Neural cell (in vitro differentiated cells): ENCODE results near the gene IQSEC1. TPM values are rescaled to one million over a fixed set of nuclear protein-coding genes. Genes with fewer than 3 reads are reported as not detected.

ENCODE experiments used
- H2AFZ ChIP-seq: fragments of 200-600, 300-800 bp; sonication (generic), shearing (Covaris generic); 2 replicates; pipeline ENCODE4 v1.6.0; 2014; ENCODE audit warnings: low read depth, mild to moderate bottlenecking, antibody characterized with exemption, low read length, moderate library complexity
- H3F3A ChIP-seq: fragments of 200-600 bp; shearing (Covaris generic); 2 replicates; pipeline ENCODE4 v1.6.1; 2016; ENCODE audit warnings: mild to moderate bottlenecking, moderate library complexity, mixed read lengths, antibody characterized with exemption, low read length; ENCODE audit not compliant: insufficient read depth, poor library complexity, severe bottlenecking
- H3K27ac ChIP-seq: fragments of 200-600, 300-800 bp; sonication (generic), shearing (Covaris generic); 2 replicates; pipeline ENCODE4 v1.5.1; 2014; ENCODE audit warnings: mild to moderate bottlenecking, low read length, moderate library complexity
- H3K27me3 ChIP-seq: fragments of 300-800, 200-600 bp; sonication (generic), shearing (Covaris generic); 2 replicates; pipeline ENCODE4 v1.6.0; 2014; ENCODE audit warnings: mild to moderate bottlenecking, low read depth, low read length, moderate library complexity; ENCODE audit not compliant: insufficient read depth
- H3K36me3 ChIP-seq: fragments of 300-800, 200-600 bp; sonication (generic), shearing (Covaris generic); 2 replicates; pipeline ENCODE4 v1.5.1; 2014; ENCODE audit warnings: mild to moderate bottlenecking, antibody characterized with exemption, low read length, moderate library complexity; ENCODE audit not compliant: insufficient read depth
- H3K4me2 ChIP-seq: fragments of 300-800, 200-600 bp; sonication (generic), shearing (Covaris generic); 2 replicates; pipeline ENCODE4 v1.6.0; 2014; ENCODE audit warnings: mild to moderate bottlenecking, low read length
- H3K4me3 ChIP-seq: fragments of 300-800, 200-600 bp; sonication (generic), shearing (Covaris generic); 2 replicates; pipeline ENCODE4 v1.5.1; 2014; ENCODE audit warnings: mild to moderate bottlenecking, low read length, moderate library complexity
- H3K79me2 ChIP-seq: fragments of 200-600 bp; shearing (Covaris generic); replicated peaks from 2 replicates; pipeline ENCODE4 v1.6.0; 2014; ENCODE audit warnings: mild to moderate bottlenecking, low read length, moderate library complexity; ENCODE audit not compliant: insufficient read depth
- H3K9ac ChIP-seq: fragments of 300-800, 200-600 bp; sonication (generic), shearing (Covaris generic); 2 replicates; pipeline ENCODE4 v1.6.1; 2016; ENCODE audit warnings: mild to moderate bottlenecking, low read length, mixed read lengths
- H3K9me2 ChIP-seq: fragments of 200-600 bp; shearing (Covaris generic); 2 replicates; pipeline ENCODE4 v1.6.1; 2016; ENCODE audit warnings: mild to moderate bottlenecking, low read length, mixed read lengths; ENCODE audit not compliant: insufficient read depth
- H3K9me3 ChIP-seq: fragments of 200-600, 300-800 bp; sonication (generic), shearing (Covaris generic); 2 replicates; pipeline ENCODE4 v1.6.1; 2016; ENCODE audit warnings: mild to moderate bottlenecking, mixed run types, low read length, moderate library complexity, mixed read lengths
- H4K20me1 ChIP-seq: fragments of 200-600 bp; shearing (Covaris generic); 2 replicates; pipeline ENCODE4 v1.6.1; 2016; ENCODE audit warnings: mild to moderate bottlenecking, mixed run types; ENCODE audit not compliant: insufficient read depth
- CTCF ChIP-seq: fragments of 450-650 bp; IDR thresholded peaks from 2 replicates; pipeline ENCODE4 v1.5.1; 2014; ENCODE audit warnings: antibody characterized with exemption, mild to moderate bottlenecking, moderate library complexity; ENCODE audit not compliant: poor library complexity, severe bottlenecking
- EP300 ChIP-seq: fragments of 450-650 bp; conservative IDR thresholded peaks from 2 replicates; pipeline ENCODE4 v1.6.1; 2014; ENCODE audit warnings: antibody characterized with exemption, mild to moderate bottlenecking, moderate library complexity; ENCODE audit not compliant: poor library complexity, severe bottlenecking
- MXI1 ChIP-seq: fragments of 450-650 bp; conservative IDR thresholded peaks from 2 replicates; pipeline ENCODE4 v1.6.1; 2014; ENCODE audit warnings: antibody characterized with exemption, mild to moderate bottlenecking; ENCODE audit not compliant: poor library complexity, severe bottlenecking
- POLR2AphosphoS5 ChIP-seq: IDR thresholded peaks from 2 replicates; pipeline ENCODE4 v1.6.1; 2012
- RAD21 ChIP-seq: fragments of 450-650 bp; conservative IDR thresholded peaks from 2 replicates; pipeline ENCODE4 v1.6.1; 2014; ENCODE audit warnings: antibody characterized with exemption, mild to moderate bottlenecking, moderate library complexity
- REST ChIP-seq: IDR thresholded peaks from 2 replicates; pipeline ENCODE4 v1.6.1; 2012; ENCODE audit warnings: borderline replicate concordance
- SMC3 ChIP-seq: fragments of 450-650 bp; conservative IDR thresholded peaks from 2 replicates; pipeline ENCODE4 v1.6.1; 2014; ENCODE audit warnings: antibody characterized with exemption, mild to moderate bottlenecking, moderate library complexity; ENCODE audit not compliant: poor library complexity
- TAF1 ChIP-seq: IDR thresholded peaks from 2 replicates; pipeline ENCODE4 v1.6.1; 2012; ENCODE audit warnings: low read depth
- polyA plus RNA-seq: library from polyadenylated mRNA; depleted of rRNA; stranded (reverse); fragments of >200 nt; gene quantifications from 2 replicates; pipeline ENCODE4 v1.2.3, GENCODE V29; 2014

The IQSEC1 gene
- polyA plus RNA-seq, 1 donor from 2014 or later, result 6.0 TPM

DNA sequence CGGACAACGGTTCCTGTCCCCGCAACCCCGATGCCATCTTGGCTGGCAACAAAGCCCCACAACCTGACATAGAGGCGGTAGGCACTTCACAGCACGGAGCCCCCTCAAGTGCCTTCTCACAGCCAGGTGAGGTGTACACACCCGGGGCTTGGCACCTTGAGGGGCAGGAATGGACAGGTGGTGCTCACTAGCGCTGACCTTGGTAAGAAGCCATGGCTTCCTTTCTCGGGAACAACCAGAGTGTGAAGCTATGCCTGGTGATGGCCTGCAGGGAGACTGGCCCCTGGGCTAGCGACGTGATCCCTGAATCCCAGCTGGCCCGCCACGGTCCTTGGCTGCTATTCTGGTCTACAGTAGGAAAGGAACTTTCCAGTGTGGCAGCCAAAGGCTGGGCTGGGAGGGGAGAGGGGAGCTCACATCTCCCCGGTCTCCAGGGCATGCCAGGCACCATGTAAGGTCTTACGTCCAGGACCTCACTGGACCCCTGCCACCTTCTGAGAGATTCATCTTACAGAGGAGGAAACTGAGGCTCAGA, 161.3 kb downstream of the IQSEC1 start:
- Histone ChIP-seq H3K27ac (no peak overlapping the region), H3K4me2 (no peak overlapping the region), H3K9me3 (no peaks in the 10 kb centered on the region), H3K4me3 (no peak overlapping the region), H3K36me3 (no peaks in the 10 kb centered on the region), H3F3A (no peaks in the 10 kb centered on the region), H4K20me1 (no peaks in the 10 kb centered on the region), H3K27me3 (no peaks in the 10 kb centered on the region), H2AFZ (no peak overlapping the region), H3K79me2 (no peaks in the 10 kb centered on the region), H3K9ac (no peak overlapping the region), H3K9me2 (no peaks in the 10 kb centered on the region)
- TF ChIP-seq TAF1, result no peak
- no peak for TF ChIP-seq RAD21
- TF ChIP-seq POLR2AphosphoS5, result no peak
- TF ChIP-seq MXI1, result no peak
- no peak for TF ChIP-seq SMC3

DNA sequence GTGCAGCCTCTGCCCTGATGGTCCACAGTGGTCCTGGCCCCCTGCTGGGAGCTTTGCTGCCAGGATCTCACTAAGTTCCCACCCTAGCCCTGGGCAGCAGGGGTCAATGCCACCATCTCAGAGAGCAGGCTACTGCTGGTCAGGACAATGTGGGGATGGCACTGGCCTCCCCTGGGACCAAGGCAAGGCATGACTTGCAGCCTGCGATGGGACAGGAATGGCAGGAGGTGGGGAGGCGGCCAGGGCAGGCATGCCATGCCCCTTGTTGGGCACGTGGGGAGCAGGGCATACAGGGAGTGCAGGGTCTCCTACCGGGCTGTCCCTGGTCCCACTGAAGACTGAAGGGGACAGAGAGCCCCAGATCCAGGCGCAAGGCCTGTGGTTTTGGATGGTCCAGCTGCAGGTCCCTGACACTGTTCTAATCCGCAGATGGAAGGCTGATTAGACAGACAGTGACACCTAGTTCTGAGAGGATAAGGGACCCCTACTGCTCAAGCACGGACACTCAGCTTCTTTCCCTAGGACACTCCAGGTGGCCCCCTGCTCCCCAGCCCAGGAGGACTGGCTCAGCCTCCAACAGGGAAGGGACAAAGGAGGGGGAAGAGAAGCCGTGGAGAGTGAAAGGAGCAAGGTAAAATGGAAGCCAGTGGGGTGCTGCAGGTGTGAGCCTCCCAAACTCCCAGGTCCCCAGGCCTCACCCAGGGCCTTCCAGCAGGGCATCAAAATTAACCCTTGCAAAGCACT, 162.7 kb downstream of the IQSEC1 start:
- Histone ChIP-seq H2AFZ (no peak overlapping the region), H3K4me3 (no peak overlapping the region), H3F3A (no peaks in the 10 kb centered on the region), H3K9me3 (no peaks in the 10 kb centered on the region), H3K79me2 (no peaks in the 10 kb centered on the region), H3K27me3 (no peaks in the 10 kb centered on the region), H3K27ac (no peak overlapping the region), H3K9me2 (no peaks in the 10 kb centered on the region), H3K9ac (no peak overlapping the region), H3K36me3 (no peaks in the 10 kb centered on the region), H4K20me1 (no peaks in the 10 kb centered on the region), H3K4me2 (no peak overlapping the region)
- TF ChIP-seq REST (no peak), CTCF (no peak)

GRCh38 chr3:12909710-12910109, 163.5 kb downstream of the IQSEC1 start:
- Histone ChIP-seq H3K4me3 (no peak overlapping the region), H4K20me1 (no peaks in the 10 kb centered on the region)
- TF ChIP-seq POLR2AphosphoS5 (no peak), REST (no peak), EP300 (no peak), TAF1 (no peak), RAD21 (no peak)

More at GRCh38 chr3:12909710-12910109, 163.5 kb downstream of the IQSEC1 start:
- no peaks in the 10 kb centered on the region for H3K9me3 ChIP-seq
- H3K27ac ChIP-seq, result no peak overlapping the region
- H3K36me3 ChIP-seq, result no peaks in the 10 kb centered on the region
- H3K27me3 ChIP-seq, result no peaks in the 10 kb centered on the region
- H3K9me2 ChIP-seq, result no peaks in the 10 kb centered on the region
- no peak overlapping the region for H3K9ac ChIP-seq
- H2AFZ ChIP-seq, result no peak overlapping the region
- H3K4me2 ChIP-seq, result no peak overlapping the region
- H3K79me2 ChIP-seq, result no peaks in the 10 kb centered on the region
- H3F3A ChIP-seq, result no peaks in the 10 kb centered on the region
